ENCODE data around the gene MMP24OS. TPM values are rescaled to one million over a fixed set of nuclear protein-coding genes. Genes with fewer than 3 reads are reported as not detected.

The MMP24OS gene
- total RNA-seq, 1 experiment from 2014 or later = 95.4 TPM

DNA sequence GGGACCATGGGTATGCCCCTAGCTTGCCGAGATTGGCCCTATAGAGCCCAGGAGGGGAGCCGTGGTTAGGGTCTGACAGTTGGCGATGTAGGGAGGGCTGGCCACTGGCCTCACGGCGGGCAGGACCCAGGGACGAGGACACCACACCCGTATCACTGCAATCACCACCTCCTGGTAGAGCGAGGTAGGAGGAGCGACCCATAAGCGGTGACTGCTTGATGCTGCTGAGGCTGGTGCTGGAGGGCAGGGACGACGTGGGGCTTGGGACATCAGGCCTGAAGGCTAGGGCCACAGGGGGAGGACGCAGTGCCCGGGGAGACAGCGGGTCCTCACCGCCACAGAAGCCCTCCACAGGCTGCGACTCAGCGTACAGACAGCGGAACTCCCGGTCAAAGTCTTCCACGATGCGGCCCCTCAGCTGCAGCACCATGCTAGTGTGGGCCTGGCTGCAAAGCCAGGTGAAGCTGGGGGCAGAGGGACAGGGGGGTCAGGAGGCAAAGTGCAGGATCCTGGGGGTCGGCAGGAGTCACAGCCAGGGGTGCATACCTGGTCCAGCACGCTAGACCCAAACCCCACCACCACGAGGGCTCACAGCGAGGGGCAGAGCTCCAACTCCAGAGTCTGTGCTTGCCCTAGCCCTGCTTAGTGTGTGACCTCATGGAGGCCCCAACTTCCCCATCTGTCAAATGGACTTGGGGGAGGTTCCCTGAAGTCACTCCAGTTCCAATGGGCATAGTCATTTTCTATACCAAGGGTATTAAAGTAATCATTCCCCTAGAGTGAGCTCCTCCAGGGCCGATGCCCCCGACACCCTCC is 9.8 kb upstream of the MMP24OS start:
- no peak overlapping the region for H3K4me3 Mint-ChIP-seq (ENCODE audit: low read depth, unreplicated experiment)
- no peak for DNase-seq

GRCh38 chr20:35286899-35287508 is 9.1 kb upstream of the MMP24OS start:
- no peaks in the 10 kb centered on the region for H3K27me3 Mint-ChIP-seq (ENCODE audit: unreplicated experiment)
- CTCF ChIA-PET = interaction anchor here (1.5 kb wide), 1 partner anchor 10 kb away, joined by 4 read pairs; no protein-coding TSS in a partner anchor
- H3K4me1 Mint-ChIP-seq (ENCODE audit: low read depth, unreplicated experiment) = peaks cover 20% of the 10 kb centered on the region
- no peak overlapping the region for H3K27ac Mint-ChIP-seq (ENCODE audit: unreplicated experiment)
- TF ChIP-seq, protein P1, sequence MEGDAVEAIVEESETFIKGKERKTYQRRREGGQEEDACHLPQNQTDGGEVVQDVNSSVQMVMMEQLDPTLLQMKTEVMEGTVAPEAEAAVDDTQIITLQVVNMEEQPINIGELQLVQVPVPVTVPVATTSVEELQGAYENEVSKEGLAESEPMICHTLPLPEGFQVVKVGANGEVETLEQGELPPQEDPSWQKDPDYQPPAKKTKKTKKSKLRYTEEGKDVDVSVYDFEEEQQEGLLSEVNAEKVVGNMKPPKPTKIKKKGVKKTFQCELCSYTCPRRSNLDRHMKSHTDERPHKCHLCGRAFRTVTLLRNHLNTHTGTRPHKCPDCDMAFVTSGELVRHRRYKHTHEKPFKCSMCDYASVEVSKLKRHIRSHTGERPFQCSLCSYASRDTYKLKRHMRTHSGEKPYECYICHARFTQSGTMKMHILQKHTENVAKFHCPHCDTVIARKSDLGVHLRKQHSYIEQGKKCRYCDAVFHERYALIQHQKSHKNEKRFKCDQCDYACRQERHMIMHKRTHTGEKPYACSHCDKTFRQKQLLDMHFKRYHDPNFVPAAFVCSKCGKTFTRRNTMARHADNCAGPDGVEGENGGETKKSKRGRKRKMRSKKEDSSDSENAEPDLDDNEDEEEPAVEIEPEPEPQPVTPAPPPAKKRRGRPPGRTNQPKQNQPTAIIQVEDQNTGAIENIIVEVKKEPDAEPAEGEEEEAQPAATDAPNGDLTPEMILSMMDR (IDR thresholded peaks at IDR 0.05; ENCODE audit: unreplicated experiment) = no peak
- peaks cover 47% of the 10 kb centered on the region for H3K36me3 Mint-ChIP-seq (ENCODE audit: insufficient read depth, unreplicated experiment)
- no peak for DNase-seq
- intact Hi-C loops (cut with micrococcal nuclease; ENCODE audit: unreplicated experiment) = no loop called here
- H3K4me3 Mint-ChIP-seq (ENCODE audit: low read depth, unreplicated experiment) = no peak overlapping the region
- no TSS peak for BruUV-seq (replicated peaks)
- H3K9me3 Mint-ChIP-seq (ENCODE audit: low read depth, unreplicated experiment) = no peaks in the 10 kb centered on the region

More for the DNA sequence above, 9.8 kb upstream of the MMP24OS start:
- H3K27me3 Mint-ChIP-seq (ENCODE audit: unreplicated experiment) = peaks cover 5% of the 10 kb centered on the region
- intact Hi-C loops (cut with micrococcal nuclease; ENCODE audit: unreplicated experiment) = no loop called here
- no peak overlapping the region for H3K27ac Mint-ChIP-seq (ENCODE audit: unreplicated experiment)
- no peaks in the 10 kb centered on the region for H3K9me3 Mint-ChIP-seq (ENCODE audit: low read depth, unreplicated experiment)
- no TSS peak for BruUV-seq (replicated peaks)
- H3K4me1 Mint-ChIP-seq (ENCODE audit: low read depth, unreplicated experiment) = peaks cover 20% of the 10 kb centered on the region
- peaks cover 40% of the 10 kb centered on the region for H3K36me3 Mint-ChIP-seq (ENCODE audit: insufficient read depth, unreplicated experiment)
- CTCF ChIA-PET = interaction anchor here (0.6 kb wide), 2 partner anchors 139 to 1723 kb away, joined by 3 to 4 read pairs; no protein-coding TSS in a partner anchor
- TF ChIP-seq, protein P1 (IDR thresholded peaks at IDR 0.05; ENCODE audit: unreplicated experiment) = no peak

DNA sequence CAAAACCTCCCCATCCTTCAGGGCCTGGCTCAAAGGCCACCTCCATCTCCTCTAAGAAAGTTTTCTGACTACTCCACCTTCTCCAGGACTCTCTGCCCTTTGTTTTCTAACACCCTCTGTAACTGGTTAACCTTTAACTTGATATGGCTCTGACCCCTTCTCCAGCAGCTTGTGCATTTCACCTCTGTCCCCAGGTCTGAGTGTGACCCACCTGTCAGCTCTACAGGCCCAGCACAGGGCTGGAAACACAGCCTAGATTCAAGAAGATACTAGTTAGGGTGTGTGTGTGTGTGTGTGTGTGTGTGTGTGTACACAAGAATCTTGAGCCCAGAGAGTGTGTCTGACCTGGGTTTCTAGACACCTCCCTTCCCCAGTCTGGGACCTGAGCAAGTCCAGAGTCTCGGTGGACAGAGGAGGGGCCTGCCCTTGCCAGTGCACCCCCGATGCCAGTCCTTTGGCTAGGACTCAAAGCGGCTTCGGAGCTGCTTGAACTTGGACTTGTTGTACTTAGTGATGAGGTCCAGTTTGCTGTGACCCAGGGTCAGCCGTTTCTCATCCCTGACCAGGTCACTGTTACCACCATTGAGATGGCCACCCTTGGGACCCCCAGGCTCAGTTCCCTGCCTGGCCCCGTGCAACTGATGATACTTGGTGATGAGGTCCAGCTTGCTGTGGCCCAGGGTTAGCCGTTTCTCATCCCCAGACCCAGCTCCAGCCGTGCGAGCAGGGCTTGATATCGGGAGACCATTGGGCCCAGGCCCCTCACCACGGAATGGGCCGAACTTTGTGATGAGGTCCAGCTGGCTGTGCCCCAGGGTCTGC is 8.4 kb upstream of the MMP24OS start:
- CTCF ChIA-PET = interaction anchor here (1.5 kb wide), 1 partner anchor 10 kb away, joined by 4 read pairs; no protein-coding TSS in a partner anchor
- Mint-ChIP-seq H3K4me3 (ENCODE audit: low read depth, unreplicated experiment) (peak overlapping the region; percentile 83), H3K9me3 (ENCODE audit: low read depth, unreplicated experiment) (no peaks in the 10 kb centered on the region), H3K4me1 (ENCODE audit: low read depth, unreplicated experiment) (peaks cover 20% of the 10 kb centered on the region), H3K27me3 (ENCODE audit: unreplicated experiment) (no peaks in the 10 kb centered on the region), H3K36me3 (ENCODE audit: insufficient read depth, unreplicated experiment) (peaks cover 54% of the 10 kb centered on the region), H3K27ac (ENCODE audit: unreplicated experiment) (peak overlapping the region; percentile 77)
- intact Hi-C loops (cut with micrococcal nuclease; ENCODE audit: unreplicated experiment) = no loop called here
- DNase-seq = no peak
- no TSS peak for BruUV-seq (replicated peaks)
- TF ChIP-seq, protein P1 (IDR thresholded peaks at IDR 0.05; ENCODE audit: unreplicated experiment) = no peak

GRCh38 chr20:35285806-35286076 is 7.8 kb upstream of the MMP24OS start:
- no TSS peak for BruUV-seq (replicated peaks)
- no peak for DNase-seq
- CTCF ChIA-PET = interaction anchor here (1.5 kb wide), 1 partner anchor 11 kb away, joined by 4 read pairs; no protein-coding TSS in a partner anchor
- Mint-ChIP-seq H3K36me3 (ENCODE audit: insufficient read depth, unreplicated experiment) (peaks cover 56% of the 10 kb centered on the region), H3K9me3 (ENCODE audit: low read depth, unreplicated experiment) (no peaks in the 10 kb centered on the region), H3K4me3 (ENCODE audit: low read depth, unreplicated experiment) (peak overlapping the region; percentile 83), H3K27ac (ENCODE audit: unreplicated experiment) (peak overlapping the region; percentile 77), H3K4me1 (ENCODE audit: low read depth, unreplicated experiment) (peaks cover 20% of the 10 kb centered on the region), H3K27me3 (ENCODE audit: unreplicated experiment) (no peaks in the 10 kb centered on the region)
- TF ChIP-seq, protein P1 (IDR thresholded peaks at IDR 0.05; ENCODE audit: unreplicated experiment) = no peak
- intact Hi-C loops (cut with micrococcal nuclease; ENCODE audit: unreplicated experiment) = no loop called here

Data from Calu3 (cell line).